ENCODE measurements around the gene CMTM8.

Gene CMTM8

GRCh38 chr3:32245200-32245599 lies 6.7 kb downstream of the CMTM8 start:
- H3K4me3 ChIP-seq (ENCODE audit: low read depth, low read length) = no peak overlapping the region
- TF ChIP-seq CTCF (IDR thresholded peaks at IDR 0.05; ENCODE audit: low read depth, low read length) = no peak

GRCh38 chr3:32246079-32246675 lies 7.7 kb downstream of the CMTM8 start:
- no peak overlapping the region for H3K4me3 ChIP-seq (ENCODE audit: low read depth, low read length)
- no peak for TF ChIP-seq CTCF (IDR thresholded peaks at IDR 0.05; ENCODE audit: low read depth, low read length)

GRCh38 chr3:32249184-32249782 lies 10.8 kb downstream of the CMTM8 start:
- TF ChIP-seq CTCF (IDR thresholded peaks at IDR 0.05; ENCODE audit: low read depth, low read length) = no peak
- no peak overlapping the region for H3K4me3 ChIP-seq (ENCODE audit: low read depth, low read length)

- no peak for TF ChIP-seq CTCF (IDR thresholded peaks at IDR 0.05; ENCODE audit: low read depth, low read length)
Observed at GRCh38 chr3:32254268-32254667, 15.8 kb downstream of the CMTM8 start.

GRCh38 chr3:32255345-32255744 lies 16.9 kb downstream of the CMTM8 start:
- no peak for TF ChIP-seq CTCF (IDR thresholded peaks at IDR 0.05; ENCODE audit: low read depth, low read length)
- H3K4me3 ChIP-seq (ENCODE audit: low read depth, low read length) = no peak overlapping the region

More at GRCh38 chr3:32254268-32254667, 15.8 kb downstream of the CMTM8 start:
- H3K4me3 ChIP-seq (ENCODE audit: low read depth, low read length) = no peak overlapping the region

GRCh38 chr3:32256206-32256605 lies 17.7 kb downstream of the CMTM8 start:
- TF ChIP-seq CTCF (IDR thresholded peaks at IDR 0.05; ENCODE audit: low read depth, low read length) = no peak
- H3K4me3 ChIP-seq (ENCODE audit: low read depth, low read length) = no peak overlapping the region

- TF ChIP-seq CTCF (IDR thresholded peaks at IDR 0.05; ENCODE audit: low read depth, low read length) = no peak
- no peak overlapping the region for H3K4me3 ChIP-seq (ENCODE audit: low read depth, low read length)
Observed at GRCh38 chr3:32257042-32257441, 18.6 kb downstream of the CMTM8 start.

Data from WI38 (cell line).